Measurements from ENCODE around the gene PTPRH.

The PTPRH gene

DNA sequence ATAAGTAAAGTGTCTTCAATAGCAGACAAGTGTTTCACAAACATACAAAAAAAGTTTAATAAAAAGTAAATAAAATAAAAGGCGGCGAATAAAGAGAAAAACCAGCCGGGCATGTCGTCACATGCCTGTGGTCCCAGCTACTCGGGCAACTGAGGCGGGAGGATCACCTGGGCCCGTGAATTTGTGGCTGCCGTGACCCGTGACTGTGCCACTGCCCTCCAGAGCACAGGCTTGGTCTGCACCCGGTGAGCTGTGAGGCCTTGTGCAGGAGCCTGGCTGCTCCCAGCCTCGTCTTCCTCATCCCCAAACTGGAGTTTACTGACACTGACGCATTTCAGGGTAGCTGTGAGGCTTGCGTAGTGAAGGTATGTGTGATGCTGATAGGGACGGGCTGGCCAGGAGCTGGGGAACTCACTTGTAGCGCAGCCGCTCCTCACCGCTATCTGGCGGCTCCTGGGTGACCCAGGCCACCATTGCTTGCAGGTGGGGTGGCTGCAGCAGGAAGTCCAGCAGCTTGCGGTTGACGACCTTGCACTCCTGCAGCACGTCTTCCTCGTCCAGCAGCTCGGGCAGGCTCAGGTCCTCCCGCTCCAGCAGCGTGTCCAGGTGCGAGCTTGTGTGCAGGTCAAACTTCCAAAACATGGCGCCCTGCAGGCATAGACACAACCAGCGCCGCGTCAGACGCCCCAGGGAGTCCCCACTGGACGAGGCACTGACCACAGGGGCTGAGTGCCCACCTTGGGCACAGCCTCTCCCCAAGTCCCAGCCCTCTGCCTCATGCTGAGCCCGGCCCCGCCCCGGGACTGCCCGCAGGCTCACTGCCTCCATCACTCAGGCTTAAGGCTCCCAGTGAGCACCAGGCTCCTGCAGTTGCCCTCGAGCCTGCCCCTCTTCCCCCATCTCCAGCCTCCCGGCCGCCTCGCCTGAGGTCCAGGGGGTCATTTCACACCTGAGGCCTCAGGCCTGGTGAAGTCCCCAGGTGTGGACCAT lies 37.5 kb upstream of the PTPRH start:
- no peak for DNase-seq (ENCODE audit: low spot score)

DNA sequence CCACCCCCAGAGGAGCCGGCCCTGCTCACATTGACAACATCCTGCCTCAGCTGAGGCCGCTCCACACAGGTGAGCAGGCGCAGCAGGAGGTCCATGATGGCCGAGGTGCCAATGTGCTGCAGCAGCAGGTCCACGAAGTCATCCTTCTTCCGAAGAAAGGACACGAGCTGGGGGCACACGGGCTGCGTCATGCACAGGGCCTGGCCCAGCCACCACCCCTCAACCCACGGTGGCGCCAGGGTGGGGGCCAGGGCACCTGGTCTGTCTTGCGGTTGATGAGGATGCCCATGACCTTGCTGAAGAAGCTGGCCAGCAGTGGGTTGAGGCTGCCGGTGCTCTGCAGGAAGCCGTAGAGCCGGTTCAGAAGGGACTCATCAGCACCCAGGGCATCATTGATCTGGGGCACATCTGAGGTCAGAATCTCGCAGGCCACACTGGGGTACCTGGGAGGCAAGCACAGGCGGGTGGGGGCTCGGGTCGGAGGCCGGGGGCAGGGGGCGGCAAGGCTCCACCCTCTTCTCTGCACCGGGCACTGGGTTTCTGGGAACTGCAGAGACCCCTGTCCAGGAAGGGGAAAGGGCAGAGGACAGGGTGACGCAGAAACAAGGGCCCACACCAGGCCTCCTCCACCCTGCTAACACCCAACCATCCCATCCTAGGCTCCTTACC lies 36.1 kb upstream of the PTPRH start:
- no peak for DNase-seq (ENCODE audit: low spot score)

DNA sequence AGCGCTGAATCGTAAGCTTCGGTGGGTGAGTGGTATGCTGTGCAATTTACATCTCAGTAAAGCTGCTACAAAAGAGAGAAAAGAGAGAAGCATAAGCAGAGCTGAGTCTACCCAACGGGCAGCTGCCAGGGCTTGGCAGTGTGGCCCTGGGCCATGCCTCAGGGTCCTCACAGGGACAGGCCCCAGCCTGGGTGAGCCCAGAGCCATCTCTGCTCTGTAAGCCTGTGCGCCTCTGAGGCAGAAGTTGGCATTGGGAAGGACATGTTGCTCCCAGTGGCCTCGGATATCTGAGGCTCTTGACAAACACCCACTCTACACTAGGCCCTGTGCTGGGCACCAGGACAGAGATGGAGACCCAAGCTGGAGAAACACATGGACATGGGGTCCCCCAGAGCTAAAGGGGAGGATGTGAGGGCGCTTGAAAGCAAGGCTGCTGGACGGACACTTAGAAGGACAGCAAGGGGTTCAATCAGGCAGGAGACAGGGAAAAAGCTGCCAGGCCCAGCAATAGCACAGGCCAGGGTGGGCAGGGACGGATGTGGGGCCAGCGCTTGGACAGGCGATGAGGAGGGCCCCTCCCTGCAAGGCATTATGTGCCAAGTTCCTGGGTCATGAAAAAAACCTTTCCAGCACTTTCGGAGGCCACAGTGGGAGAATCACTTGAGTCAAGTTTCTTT lies 34.8 kb upstream of the PTPRH start:
- DNase-seq (ENCODE audit: low spot score) = no peak

DNA sequence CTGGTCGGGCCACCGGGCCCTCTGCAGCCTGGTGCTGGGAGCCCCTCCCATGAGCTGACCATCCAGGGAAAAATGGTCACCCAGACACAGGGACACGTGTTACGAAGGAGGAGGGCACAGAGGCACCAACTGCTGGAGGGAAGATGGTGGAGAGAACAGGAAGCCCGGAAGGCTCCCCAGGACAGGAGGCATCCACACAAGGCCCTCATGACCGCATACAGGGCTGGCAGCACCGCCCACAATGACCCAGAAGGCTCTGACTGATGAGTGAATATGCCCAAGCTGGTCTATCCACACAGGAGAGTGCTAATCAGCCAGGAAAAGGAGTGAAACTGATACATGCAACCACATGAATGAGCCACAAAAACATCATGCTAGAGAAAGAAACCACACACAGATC lies 33.2 kb upstream of the PTPRH start:
- no peak for DNase-seq (ENCODE audit: low spot score)

DNA sequence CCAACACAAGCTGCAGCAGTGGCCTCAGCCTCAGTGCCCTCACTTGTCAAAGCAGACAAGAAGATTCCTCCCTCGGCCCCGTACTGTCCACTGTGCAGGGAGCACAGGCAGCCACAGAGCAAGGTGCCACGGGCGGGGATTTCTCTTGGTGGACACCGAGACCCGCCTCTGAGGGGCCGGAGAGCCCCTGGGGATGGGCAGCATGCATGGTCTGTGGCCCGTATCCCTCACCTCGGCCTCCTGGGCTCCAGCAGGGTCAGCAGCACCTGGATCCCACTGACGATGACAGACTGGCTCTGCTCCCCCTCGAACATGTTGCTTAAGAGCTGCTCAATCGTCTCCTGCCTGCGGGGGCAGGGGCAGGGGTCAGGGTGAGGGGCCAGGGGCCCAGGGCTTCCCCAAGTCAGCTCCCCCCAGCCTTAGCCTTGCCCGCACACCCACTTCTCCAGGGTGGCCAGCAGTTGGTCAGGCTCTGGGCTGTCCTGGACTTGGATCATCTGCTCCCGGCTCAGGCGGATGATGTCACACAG lies 32.7 kb upstream of the PTPRH start:
- no peak for DNase-seq (ENCODE audit: low spot score)

DNA sequence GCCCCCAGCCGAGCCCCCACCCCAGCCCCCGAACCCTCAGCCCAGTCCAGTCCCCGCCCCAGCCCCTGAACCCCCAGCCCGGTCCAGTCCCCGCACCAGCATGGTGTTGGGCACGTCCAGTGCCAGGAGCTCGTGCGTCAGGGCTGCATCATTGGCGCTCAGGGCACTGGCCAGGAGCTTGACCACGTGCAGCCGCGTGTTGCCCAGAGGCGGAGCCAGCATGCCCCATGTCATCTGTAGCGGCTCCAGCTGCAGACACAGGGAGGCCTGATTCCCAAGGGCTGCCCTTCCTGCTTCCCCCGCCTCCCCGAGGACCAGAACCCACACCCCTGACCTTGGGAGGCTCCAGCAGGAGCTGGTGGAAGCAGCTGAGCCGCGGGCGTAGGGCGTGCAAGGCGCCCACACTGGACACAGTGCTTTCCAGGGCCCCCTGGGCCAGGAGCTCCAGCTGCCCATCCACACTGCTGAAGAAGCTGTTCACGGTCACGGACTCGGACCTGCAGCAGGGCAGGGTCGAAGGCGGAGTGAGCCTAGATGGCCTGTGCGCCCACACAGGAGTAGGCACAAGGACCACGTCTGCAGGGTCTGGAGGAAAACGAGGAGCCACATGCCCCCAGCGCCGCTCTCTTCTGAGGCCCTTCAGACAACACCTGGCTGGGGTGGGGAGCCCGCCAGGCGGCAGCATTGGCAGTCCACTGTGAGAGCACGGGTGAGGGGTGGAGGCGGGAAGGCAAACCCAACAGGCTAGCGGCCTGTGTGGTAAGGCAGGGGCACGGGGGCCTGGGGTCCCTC lies 32.0 kb upstream of the PTPRH start:
- DNase-seq (ENCODE audit: low spot score) = no peak

DNA sequence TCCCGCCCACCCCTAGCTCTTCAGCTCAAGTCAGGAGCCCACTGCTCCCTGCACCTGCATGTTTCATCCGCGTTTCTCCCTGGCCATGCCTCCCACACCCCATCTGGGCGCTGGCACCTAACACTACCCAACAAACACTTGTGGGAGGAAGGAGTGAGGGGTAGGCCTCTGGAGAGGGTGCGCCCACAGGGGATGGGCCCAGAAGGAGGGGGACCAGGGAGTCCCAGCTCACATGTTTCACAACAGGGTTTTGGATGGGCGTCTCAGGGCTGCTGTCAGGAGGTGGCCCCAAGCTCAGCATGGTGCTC lies 31.4 kb upstream of the PTPRH start:
- DNase-seq (ENCODE audit: low spot score) = peak; percentile 20

DNA sequence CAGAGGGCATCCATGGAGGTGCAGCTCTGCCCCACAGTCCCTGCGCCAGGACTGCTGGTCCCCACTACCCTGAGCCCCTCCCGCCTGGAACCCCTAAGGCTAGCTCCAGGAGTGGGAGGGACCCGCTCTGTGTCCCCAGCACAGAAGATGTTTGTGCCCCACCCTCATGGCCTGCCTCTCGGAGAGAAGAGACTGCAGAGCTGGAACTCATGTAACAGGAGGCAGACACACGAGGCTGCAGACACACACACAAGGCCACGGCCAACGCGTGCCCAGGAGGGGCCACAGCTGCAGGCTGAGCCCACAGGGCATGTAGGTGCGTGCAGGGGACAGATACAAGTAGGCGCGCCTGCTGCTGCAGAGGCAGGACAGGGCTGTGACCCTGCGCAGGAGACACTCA lies 29.7 kb upstream of the PTPRH start:
- no peak for DNase-seq (ENCODE audit: low spot score)

DNA sequence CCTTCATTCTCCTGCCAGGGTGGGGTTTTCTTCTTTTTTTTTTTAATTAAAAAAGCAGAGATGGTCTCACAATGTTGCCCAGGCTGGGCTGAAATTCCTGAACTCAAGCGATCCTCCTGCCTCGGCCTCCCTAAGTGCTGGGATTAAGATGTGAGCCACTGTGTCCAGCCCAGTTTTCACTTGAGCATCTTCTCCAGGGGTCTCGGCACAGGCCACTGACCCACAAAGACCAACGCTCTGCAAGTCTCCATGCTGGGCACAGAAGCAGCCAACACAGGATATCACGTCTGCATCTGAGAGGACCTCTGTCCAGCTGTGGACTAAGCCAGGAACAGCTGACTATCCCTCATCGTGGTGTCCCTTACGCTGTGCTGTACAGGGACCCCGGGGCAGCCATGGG lies 28.7 kb upstream of the PTPRH start:
- no peak for DNase-seq (ENCODE audit: low spot score)

DNA sequence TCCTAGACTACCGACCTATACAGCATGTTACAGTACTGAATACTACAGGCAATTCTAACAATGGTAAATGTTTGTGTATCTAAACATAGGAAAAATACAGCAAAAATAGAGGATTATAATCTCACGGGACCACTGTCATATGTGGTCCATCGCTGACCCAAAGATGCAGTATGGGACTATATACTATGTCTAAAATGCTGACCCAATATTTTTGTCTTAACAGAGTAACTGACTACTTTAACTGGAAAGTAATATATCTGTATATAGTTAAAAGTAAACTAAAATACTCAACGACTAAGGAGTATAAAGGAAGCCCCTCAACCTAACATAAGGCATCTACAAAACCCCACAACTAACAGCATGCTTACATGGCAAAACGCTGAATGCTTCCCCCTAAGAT lies 23.7 kb upstream of the PTPRH start:
- DNase-seq (ENCODE audit: low spot score) = no peak

DNA sequence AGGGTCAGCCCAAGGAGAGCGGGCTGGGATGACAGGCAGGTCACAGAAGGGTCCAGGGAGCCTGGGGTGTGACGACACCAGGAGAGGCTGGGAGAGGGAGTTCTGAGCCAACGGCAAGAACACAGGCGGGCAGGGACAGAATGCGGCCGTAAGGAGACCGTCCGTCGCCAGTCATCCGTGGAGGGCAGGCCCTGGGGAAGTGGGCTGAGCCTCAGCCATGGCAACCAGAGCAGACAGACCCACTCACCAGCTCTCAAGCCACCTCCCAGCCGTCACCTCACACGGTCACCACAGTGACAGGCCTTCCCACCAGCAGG lies 22.9 kb upstream of the PTPRH start:
- DNase-seq (ENCODE audit: low spot score) = no peak

DNA sequence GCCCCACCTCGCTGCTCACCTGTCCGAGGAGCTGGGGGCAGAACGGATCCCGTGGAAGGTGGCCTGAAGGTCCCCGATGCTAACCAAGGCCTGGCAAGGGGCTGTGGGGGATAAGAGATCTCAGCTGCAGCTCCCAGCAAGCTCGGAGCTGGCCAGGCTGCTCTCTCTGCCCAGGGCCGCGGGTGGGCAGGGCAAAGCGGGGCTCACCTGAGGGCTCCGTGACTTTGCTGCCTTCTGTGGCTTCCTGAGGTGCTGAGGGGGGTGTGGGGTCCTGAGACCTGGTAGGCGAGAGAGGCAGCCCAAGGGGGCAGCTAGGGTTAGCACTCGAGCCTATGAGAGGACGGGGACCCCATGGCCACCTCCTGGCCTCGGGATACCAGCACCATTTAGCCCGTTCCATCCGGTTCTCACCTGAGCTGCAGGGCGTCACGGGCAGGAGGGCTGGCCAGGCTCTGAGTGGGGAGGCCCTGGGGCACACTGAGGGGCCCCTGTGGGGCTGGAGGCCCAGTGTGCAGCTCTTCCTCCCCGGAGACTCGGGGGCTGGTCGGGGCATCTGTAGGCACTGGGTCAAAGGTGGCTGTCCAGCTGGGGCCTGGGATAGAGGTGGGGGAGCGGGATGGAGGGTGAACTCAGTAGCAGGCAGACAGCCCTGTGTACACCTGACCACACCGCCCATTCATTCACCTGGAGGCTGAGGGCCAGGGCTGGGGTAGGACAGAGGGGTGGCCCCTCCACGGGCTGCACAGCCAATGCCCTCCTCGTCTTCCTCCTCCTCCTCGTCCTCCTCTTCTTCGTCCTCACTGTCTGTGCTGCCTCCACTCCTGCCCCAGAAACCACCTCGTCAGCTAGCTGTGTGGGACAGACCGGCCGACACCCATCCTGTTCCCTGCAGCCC lies 22.3 kb upstream of the PTPRH start:
- no peak for DNase-seq (ENCODE audit: low spot score)

DNA sequence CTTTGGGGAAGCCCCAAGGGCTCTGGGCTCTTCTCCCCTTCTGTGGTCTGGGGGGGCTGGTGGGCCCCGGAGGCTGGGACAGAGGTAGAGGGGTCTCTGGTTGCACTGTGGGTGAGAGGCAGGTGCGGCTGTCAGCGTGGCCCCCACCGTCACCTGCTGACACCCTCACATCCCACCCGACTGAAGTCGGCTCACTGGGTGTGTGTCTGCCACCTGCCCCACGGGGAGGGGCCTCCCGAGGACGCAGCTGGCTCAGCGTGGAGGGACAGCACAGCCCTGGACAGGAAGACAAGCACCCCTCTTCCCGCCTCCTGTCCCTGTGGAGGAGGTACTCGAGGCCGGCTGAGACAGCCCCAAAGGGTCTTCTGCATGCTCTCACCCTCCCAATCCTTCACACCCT lies 21.5 kb upstream of the PTPRH start:
- no peak for DNase-seq (ENCODE audit: low spot score)

DNA sequence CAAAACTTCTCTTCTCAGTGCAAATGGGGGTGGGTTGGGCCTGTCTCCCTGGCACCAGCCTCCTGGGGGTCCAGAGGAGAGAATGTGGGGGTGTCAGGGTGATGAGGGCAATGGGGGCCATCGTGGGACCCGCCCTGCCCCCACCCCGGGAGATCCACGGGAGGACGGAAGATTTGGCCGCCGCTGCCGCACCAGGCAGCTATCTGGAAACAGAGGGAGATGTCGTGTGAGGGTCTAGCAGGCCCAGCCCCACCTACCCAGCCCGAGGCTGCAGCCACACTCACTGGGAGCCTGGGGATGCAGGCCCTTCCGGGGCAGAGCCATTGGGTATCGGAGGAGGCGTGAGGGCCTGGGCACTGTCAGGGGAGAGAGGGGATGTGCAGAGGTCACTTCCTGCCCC lies 21.0 kb upstream of the PTPRH start:
- DNase-seq (ENCODE audit: low spot score) = no peak

DNA sequence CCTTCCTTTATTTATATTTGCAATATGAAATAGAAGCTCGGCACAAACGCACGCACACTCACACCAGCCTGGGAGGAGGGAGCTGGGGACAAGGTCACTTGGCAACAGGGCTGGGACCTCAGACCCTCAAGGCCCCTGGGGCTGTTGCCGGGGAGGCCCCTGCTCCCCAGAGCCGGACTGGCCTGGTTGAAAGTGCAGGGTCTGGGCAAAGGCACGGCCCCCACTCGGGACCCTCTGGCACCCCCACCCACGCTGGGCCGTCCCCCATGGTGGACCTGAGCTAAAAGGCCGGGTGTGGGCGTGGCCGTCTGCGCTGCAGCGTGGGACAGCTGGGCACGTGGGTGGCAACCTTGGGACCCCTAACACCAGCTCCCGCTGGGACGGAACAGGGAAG lies 20.5 kb upstream of the PTPRH start:
- no peak for DNase-seq (ENCODE audit: low spot score)

DNA sequence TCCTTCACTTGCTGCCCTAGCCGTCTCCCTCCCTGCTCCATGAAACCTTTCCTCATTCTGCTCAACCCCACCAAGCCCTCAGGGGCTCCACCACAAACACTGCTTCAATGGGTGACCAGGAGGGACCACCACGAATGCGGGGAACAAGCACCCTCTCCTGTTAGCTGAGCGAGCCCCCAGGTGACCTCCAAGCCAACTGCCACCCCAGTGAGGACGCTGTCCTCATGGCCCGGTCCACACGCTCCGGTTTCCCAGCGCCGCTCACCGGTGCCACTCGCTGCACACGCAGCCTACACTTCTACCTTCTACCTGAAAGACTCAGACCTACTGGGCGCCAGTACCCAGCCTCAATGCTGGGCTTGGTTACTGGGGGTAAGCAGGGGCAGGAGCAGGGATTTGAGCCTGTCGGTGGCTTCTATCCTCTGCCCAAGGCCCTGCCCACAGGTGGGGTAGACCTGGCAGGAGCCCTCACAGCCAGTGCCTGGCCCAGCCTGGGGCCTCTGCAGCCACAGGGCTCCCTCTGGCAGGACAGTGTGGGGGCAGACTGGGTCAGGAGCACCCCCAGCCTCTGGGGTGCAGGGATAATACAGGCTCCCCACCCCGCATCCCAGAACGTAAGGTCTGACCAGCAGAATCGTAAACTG lies 20.0 kb upstream of the PTPRH start:
- no peak for DNase-seq (ENCODE audit: low spot score)

DNA sequence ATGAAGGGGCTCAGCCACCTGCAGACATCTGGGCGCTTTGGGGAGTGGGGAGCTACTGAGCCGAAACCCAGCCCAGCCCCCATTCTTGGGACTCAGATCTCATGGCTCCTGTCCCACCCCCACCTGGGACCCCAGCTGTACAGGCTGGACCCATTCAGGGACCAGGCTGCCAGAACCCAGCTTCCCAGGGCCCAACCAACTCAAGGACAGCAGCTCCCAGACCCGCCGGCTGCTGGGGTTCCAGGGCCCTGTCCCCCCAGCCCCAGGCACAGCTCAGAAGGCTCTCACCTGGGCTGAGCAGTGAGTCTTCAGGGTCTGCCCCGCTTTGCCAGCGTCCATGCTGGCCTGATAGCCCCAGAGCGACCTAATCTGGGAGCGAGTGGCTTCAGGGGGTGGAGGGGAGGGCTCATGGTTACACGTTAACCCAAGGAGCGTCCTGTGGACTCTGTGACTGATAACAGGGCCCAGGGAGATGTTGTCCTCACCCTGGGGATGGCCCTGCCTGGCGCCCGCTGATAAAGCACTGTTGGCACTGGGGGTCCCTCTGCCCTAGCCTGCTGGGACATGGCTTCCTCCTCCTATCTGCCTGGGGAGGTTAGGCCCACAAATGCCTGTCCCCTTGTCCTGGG lies 19.2 kb upstream of the PTPRH start, which contains the start of gene TMEM86B:
Gene TMEM86B, minus strand, starts transcription at position 361 of the 629 bp plus-strand sequence. Its CDS starts 22 bp downstream, at position 339.
- DNase-seq (ENCODE audit: low spot score) = no peak

DNA sequence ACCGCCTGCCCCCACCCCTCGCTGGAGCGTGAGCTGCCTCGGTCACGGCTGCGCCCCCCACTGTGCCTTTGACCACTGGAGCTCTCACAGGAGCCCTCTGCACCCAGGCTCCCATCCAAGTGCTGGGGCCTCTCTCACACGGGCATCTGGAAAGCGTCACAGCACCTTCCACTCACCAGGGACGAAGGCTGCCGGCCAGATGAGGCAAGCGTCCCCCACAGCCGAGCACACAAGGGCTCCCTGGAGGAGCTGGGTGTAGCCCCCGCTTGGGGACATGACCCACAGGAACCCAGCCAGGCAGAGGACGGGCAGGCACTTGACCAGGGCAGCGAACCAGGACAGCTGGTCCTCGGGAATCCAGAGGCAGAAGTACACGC lies 18.7 kb upstream of the PTPRH start:
- DNase-seq (ENCODE audit: low spot score) = no peak

DNA sequence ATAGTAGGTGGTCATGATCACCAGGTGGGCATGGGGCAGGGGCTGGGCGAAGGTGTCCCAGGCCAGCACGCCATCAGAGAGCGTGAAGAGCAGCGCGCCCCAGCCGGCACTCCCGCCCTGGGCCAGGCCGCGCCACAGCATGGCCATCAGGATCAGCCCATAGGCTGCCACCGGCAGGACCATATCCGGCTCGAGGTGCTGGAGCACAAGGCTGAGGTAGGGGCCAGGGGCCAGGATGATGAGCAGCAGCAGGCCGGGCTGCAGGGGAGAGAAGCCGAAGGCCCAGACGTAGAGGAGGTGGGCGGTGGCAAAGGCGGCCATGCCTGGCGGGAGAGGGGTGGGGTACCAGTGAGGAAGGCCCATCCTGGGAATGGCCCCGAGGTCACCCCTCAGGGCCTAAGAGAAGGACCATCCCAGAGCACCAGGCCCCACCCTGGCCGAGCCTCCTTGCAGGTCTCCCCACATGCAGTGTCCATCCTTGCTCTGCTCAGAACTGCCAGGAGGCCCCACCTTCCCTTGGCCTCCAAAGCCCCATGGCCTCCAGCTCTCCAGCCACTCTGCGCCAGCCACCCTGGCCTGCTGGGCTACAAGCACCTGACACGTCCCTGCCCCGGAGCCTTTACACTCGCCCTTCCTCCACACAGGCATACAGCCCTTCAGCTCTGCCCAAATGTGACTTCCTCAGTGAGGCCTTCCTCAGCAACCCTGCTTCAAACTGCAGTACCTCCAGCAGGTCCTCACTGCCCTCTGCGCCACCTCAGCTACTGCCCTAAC lies 18.1 kb upstream of the PTPRH start:
- no peak for DNase-seq (ENCODE audit: low spot score)
